GM11168 (cell line): ENCODE data around the gene A4GALT.
"Not testable (repeated sequence)": the region's sequence is repeated elsewhere in the genome, so short reads cannot be mapped to it uniquely, and the experiment has no call there.

Experiments used
- in situ Hi-C: fragments of 300-500 bp; cut with MboI; formaldehyde crosslinking; loops from one replicate; pipeline ENCODE4 v1.12.0; 2022; ENCODE audit warnings: low sequenced_read_pairs; ENCODE audit not compliant: unreplicated experiment

The A4GALT gene

DNA sequence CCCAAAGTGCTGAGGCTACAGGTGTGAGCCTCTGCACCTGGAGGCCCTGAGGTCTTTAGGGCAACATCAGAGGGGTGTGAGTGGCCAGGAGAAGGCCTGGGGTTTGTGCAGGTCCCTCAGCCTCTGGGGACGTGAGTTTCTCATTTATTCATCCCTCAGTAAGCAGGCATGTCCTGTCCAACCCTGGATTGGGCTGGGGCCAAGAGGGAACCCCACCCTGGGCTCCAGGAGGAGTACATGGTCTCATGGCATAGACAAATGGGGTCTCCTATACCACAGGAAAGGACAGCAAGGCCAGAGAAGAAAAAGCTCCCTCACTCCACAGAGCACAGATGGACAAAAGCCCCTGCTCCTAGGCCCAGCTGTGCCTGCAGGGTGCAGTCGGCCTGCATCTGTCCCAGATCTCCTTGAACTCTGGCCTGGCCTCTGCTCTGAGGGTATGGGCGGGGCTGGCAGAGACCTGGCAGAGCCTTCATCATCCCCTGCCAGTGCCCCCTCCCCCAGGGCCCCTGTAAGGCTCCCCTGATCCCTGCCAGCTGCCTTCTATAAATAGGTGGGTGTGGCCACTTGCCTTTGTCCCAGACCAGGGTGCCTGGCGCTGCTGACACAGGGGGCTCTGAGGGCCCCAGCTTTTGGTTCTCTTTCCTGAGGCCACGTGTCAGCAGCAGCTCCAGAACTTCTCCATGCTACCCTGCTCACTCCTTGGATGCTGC lies 34.6 kb downstream of the A4GALT start:
- in situ Hi-C loops, result no loop called here

DNA sequence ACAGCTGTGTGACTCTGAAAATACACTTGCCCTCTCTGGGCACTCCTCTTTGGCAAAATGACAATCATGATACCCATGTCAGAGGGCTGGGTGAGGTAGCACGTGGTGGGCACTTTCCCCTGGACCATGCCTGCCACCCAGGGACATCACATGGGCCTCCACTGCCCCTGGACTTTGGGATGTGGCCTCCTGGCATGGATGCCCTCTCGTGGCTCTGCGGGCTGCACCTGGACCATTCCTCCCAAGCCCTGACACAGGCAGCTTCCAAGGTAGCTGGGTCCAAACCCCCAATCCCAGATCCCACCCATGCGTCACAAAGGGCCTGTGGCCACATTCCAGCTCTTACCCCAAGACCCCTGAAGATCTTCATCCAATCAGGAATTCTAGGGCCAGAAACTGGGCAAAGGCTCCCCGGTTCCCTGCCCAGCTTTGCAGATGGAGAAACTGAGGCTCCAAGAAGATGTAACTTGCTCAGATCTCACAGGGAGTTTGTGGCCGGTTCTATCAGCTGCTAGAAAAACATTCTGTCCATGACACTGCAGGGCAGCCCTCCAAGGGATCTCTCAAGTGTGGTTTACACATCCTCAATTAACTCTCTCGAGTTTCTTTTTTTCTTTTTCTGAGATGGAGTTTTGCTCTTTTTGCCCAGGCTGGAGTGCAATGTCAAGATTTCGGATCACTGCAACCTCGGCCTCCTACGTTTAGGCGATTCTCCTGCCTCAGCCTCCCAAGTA lies 36.0 kb downstream of the A4GALT start:
- in situ Hi-C loops, result no loop called here

DNA sequence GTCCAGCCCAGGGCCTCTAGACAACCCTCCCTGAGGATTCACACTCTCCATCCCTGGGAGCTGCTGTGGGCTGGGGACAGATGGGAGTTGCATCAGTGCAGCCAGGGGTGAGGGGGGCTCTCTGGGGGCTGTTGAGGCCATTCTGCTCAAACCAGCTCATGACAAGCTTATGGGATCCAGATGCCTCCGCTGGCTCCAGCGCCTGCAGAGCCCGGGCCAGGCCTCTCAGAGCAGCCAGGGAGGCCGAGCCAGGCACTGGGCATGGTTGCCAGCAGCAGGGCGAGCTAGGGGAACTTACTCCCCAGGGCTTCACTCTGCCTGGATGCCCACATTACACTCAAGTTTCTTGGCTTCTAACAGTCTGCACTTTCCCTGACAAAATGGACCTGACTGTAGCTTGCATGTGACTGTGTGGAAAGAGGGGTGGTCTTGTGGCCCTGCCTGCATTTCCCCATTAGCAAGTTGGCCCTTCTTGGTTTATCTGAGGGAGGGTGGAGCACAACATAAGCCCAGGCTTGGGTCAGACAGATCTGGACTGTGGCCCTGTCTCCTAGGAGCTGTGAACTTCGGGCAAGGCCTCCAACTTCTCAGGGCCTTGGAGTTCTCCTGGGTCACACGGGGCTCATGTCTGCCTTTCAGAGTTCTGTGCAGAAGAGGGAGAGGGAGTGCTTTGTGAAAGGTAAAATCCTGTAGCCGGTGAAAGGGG lies 36.9 kb downstream of the A4GALT start:
- in situ Hi-C loops, result no loop called here

DNA sequence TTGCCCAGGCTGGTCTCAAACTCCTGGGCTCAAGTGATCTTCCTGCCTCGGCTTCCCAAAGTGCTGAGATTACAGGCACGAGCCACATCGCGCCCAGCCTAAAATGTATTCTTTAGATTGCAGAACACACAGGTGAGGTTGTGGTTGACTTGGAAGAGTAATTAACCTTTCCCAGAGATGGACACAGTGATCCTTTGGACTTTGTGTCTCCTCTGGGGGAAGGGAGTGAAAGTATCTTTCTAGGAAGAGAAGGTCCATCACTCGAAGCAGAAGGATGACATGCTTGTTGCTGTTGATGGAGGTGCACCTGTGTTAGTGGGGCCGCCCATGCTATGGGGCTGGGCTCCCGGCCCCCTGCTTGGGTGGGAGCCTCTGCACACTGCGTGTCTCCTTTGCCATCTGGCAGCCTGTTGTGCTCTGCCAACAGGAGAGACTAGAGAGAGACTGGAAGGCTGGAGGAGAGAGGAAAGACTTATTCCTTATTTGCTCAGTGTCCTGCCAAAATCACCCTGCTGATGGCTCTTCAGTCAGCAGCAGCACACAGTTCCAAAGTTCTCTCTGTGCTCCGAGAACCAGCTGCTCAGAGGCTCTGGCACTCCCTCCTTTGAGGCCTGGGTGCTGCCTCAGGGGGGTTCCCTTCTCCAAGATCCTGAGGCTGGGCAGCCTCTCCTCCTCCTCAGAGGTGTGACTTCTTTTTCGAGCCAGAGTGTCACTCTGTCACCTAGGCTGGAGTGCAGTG lies 38.4 kb downstream of the A4GALT start:
- in situ Hi-C loops, result no loop called here

DNA sequence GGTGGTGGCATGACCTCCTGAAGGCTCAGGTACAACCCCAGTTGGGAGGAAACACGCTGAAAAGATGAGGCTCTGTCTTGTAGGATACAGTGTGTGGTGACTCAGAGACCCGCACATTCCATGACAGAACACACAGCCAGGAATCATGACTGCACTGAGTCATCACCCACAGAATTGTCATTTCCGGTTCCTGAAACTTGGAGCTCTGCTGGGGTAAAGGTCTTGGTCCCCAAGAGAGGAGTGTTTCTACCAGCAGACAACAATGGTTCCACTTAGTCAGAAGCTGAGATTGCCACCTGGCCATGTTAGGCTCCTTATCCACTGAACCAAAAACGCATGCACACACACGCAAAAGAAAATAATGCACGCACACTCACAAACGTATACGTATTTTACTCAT lies 40.0 kb downstream of the A4GALT start:
- in situ Hi-C loops, result no loop called here

DNA sequence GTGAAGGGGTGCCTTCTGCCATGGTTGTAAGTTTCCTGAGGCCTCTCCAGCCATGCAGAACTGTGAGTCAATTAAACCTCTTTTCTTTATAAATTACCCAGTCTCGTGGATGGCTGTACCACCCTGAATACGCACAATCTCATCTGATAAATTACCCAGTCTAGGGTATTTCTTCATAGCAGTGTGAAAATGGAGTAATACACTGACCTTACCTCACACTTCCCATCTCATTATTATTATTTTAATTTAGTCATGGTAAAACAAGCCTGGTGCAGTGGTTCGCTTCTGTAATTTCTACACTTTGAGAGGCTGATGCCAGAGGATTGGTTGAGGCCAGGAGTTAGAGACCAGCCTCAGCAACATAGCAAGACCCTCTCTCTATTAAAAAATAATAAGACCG lies 41.0 kb downstream of the A4GALT start:
- in situ Hi-C loops, result no loop called here

DNA sequence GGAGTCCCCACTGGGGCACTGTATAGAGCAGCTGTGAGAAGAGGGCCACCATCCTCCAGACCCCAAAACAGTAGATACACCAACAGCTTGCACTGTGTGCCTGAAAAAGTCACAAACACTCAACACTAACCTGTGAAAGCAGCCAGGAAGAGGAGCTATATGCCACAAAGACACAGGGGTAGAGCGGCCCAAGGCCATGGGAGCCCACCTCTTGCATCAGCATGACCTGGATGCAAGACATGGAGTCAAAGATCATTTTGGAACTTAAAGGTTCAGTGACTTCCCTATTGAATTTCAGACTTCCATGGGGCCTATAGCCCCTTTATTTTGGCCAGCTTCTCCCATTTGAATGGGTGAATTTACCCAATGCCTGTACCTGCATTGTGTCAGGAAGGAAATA lies 41.8 kb downstream of the A4GALT start:
- in situ Hi-C loops, result no loop called here

DNA sequence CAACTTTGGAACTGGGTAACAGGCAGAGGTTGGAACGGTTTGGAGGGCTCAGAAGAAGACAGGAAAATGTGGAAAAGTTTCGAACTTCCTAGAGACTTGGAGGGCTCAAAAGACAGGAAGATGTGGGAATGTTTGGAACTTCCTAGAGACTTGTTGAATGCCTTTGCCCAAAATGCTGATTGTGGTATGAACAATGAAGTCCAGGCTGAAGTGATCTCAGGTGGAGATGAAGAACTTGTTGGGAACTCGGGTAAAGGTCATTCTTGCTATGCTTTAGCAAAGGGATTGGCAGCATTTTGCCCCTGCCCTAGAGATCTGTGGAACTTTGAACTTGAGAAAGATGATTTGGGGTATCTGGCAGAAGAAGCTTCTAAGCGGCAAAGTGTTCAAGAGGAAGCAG lies 42.7 kb downstream of the A4GALT start:
- in situ Hi-C loops, result not testable (repeated sequence)

DNA sequence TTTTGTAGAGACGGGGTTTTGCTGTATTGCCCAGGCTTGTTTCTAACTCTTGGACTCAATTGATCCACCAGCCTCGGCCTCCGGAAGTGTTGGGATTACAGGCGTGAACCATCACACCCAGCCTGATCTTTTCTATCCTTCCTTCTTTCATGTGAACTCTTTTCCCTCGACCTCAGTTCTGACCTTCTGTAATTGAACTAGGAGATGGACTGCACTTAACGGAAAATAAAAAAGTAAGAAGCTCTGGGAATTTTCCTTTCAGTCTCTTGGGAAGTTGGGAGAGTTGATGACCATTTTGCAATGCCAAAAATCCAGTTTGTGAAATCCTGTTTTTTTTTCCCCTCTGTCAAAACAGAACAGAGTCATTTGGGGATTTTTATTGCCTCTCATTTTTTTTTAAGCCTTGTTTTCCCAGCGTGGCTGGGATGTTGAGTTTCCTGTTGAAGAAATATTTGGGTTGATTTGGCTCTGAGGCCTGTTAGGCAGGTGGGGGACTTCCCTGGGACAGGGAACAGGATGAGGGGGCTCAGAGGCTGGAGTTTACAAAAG lies 44.5 kb downstream of the A4GALT start:
- in situ Hi-C loops, result no loop called here

DNA sequence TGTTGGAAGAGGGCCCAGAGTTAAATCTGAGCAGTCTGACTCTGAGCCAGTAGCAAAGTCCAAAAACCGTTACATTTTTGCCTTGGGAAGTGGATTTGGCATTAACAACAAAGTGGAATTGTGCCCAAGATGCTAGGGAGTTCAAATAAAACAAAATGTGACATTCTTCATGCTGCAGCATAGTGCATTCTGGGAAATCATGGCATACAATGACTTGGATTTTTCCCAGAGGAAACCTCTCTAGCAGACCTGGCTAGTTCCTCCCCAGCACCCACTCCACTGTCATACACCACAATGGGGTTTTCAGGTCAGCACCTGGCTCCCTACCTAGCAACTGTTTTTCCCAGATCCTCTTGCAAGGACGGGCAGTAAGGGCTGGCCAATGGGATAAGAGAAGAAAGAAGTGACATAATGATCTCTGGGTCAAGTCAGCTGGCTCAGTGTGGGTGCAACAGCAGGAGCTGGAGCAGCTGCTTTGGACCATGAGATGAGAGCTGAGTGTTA lies 46.7 kb downstream of the A4GALT start:
- in situ Hi-C loops, result no loop called here

DNA sequence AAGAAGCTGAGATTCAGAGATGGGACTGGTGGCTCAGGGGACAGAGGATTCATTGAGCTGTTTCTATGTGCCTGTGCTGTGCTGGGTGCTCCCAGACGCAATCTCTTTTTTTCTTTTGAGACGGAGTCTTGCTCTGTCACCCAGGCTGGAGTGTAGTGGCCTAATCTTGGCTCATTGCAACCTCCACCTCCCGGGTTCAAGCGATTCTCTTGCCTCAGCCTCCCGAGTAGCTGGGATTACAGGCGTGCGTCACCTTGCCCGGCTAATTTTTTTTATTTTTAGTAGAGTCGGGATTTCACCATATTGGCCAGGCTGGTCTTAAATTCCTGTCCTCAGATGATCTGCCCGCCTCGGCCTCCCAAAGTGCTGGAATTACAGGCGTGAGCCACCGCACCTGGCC lies 47.6 kb downstream of the A4GALT start:
- in situ Hi-C loops, result not testable (repeated sequence)

DNA sequence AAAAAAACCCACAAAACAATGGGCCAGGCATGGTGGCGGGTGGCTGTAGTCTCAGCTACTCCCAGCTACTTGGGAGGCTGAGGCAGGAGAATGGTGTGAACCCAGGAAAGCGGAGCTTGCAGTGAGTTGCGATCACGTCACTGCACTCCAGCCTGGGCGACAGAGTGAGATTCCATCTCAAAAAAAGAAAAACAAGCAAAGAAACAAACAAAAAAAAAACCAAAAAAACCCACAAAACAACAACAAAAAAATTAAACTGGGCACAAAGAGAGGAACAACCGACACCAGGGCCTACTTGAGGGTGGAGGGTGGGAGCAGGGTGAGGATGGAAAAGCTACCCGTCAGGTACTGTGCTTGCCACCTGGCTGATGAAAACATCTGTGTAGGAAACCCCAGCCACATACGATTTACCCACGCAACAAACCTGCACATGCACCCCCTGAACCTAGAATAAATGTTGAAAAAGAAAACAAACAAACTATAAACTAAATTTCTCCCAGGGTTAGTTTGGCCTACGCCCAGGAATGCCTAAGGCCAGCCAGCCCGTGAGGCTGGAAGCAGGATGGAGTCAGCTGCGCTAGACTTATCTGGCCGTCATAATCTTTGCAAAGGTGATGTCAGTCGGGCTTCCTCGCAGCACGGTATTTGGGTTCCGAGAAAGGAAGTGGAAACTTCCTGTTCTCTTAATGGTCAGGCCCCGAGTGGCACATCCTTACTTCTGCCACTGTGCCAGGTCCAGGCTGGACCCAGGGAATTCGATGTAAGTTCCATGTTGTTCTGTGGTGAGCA lies 49.6 kb downstream of the A4GALT start:
- in situ Hi-C loops, result no loop called here

DNA sequence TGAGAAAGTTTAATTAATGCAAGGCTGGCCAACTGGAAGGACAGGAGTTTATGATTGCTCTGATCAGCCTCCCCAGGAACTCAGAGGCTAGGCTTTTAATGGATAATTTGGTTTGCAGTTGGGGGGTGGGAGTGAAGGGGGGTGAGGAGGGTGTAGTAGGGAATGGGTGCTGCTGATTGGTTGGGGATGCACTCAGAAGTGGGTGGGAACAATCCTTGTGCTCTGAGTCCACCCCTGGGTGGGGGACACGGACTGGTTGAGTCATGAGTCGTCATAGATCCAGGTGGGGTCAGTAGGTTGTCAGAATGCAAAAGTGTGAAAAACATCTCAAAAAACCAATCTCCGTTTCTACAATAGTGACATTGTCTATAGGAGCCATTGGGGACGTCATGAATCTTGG lies 50.6 kb downstream of the A4GALT start:
- in situ Hi-C loops, result no loop called here

DNA sequence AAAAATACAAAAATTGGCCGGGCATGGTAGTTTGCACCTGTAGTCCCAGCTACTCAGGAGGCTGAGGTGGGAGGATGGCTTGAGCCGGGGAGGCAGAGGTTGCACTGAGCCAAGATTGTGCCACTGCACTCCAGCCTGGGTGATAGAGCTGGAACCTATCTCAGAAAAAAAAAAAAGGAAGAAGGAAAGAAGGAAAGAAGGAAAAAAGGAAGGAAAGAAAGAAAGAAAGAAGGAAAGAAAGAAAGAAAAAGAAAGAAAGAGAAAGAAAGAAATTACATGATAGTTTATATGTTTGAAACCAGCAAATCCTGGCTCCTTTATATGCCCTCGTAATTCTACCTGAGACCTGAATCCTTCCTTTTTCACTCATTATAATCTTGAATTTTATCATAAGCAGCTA lies 54.3 kb downstream of the A4GALT start:
- in situ Hi-C loops, result not testable (repeated sequence)

DNA sequence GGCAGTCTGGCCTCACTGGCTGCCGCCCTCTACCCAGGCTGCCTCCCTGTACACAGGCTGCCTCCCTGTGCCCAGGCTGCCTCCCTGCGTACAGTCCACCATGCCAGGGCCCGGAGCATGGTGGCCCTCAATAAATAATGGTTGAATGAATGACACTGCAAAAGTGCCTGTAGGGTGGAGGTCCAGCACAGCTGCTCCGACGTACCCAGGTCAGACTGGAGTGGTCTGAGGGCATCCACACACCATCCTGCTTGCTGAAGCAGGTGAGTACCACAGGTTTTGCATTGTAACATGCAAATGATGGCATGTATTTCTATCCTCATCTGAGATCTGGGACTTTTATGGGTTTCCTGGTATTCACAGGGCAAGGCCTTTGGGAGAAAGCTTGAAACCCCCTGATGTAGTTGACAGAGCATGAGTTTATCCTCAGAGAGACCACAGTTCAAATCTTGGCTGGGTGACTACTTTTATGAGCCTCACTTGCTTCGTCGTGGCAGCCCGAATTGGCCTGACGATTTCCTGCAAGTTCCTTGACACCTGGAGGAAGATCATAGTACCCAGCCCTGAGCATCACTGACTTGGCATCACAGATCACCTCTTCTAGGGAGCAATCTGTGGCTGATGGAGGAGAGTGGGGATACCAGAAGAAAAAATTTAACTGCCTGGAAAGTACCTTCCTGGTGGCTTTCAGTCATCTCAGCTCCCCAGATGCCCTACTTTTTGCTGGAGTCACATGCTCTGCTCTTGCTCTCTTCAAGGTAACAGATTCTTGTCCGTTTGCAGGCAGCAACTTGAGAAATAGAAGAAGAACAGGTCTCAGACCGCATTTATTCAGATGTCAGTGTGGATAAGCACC lies 55.5 kb downstream of the A4GALT start:
- in situ Hi-C loops, result no loop called here

DNA sequence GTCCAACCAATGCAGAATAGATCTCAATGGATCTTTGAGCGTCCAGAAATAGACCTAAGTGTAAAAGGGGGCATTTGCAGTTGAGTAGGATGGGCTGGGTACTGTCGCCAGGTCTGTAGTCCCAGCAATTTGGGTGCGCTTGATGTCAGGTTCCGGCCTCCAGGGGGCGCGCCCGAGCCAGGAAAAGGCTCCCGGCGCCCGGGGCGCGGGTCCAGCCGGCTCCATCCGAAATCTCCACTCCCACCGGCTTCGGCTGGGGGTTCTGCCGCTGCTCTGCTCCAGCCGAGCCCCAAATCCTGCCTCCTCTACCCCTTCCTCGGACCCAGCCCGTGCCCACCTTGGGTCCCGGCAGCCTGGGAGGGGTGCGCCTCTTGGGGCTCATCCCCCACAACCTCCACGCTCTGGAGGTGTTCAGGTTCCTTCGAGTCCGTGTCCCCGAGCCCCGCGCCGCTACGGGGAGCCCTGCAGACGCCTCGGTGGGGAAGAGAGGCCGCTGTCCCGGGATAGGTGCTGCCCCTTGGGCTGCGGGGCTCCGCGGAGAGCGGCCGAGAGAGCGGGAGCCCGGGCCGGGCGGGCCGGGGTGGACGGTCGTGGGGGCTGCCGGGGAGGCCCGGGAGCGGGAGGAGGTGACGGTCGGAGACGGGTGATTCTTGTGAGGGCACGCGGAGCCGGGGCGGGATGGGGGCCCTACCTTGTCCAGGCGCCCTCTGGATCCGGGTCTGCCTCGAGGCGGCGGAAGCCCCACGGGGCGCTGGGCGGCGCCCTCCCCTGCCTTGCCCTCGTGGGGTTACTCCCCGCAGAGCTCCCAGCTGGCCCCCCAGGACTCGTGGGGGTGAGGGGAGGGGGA lies 58.5 kb downstream of the A4GALT start:
- in situ Hi-C loops, result no loop called here

DNA sequence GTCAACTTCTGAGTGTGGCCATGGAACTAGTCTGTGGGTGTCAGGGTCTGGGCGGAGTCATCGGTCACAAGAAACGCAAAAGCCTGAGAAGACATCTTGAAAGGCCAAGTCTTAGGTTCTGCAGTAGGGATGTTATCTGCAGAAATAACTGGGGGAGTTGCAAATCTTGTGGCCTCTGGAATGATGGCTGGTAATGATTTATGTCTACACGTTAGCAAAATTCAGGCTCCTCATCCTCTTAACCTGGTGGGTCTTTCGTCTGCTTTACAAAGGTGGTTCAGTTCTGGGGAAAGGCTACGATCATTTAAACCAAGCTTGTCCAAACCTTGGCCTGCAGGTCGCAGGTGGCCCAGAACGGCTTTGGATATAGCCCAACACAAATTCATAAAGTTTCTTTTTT lies 64.1 kb downstream of the A4GALT start:
- in situ Hi-C loops, result no loop called here

DNA sequence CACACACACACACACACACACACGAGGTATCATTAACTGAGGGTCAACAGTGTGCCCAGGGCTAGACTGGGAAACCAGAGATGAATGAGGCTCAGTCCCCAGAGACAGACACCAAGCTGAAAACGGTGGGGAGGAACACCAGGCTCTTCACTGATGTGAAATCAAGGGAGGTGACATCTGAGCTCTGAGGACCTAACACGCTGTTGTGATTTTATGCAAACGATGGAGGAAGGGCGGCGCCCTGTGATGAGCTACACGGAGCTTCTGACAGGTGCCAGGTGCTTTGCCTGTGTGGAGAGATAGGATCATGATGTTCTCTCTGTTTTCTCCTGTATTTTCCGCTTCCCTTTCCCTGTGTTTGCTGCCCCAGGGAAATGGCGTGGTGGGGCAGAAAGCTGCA lies 65.0 kb downstream of the A4GALT start:
- in situ Hi-C loops, result no loop called here
